Neural crest cell (in vitro differentiated cells): ENCODE results near the gene DDX20. TPM values are rescaled to one million over a fixed set of nuclear protein-coding genes. Genes with fewer than 3 reads are reported as not detected.
A peak's percentile ranks its signal among the peaks of the same experiment; 100 is the strongest.

Source experiments
- DNase-seq: peaks from one replicate; pipeline ENCODE4 v3.0.0; 2021; ENCODE audit warnings: low read depth, mixed read lengths, low spot score
- H3K27ac Mint-ChIP-seq: one replicate; pipeline ENCODE4 v1.8.0; 2021; ENCODE audit warnings: mild to moderate bottlenecking, mixed read lengths; ENCODE audit not compliant: unreplicated experiment
- H3K27me3 Mint-ChIP-seq: 2 replicates; pipeline ENCODE4 v1.8.0; 2021; ENCODE audit warnings: low read depth, mild to moderate bottlenecking, mixed read lengths
- H3K36me3 Mint-ChIP-seq: 2 replicates; pipeline ENCODE4 v1.8.0; 2021; ENCODE audit warnings: low read depth, mild to moderate bottlenecking, mixed read lengths
- H3K4me1 Mint-ChIP-seq: 2 replicates; pipeline ENCODE4 v1.8.0; 2021; ENCODE audit warnings: mixed read lengths
- H3K4me3 Mint-ChIP-seq: one replicate; pipeline ENCODE4 v1.8.0; 2021; ENCODE audit warnings: mild to moderate bottlenecking, mixed read lengths
- H3K9me3 Mint-ChIP-seq: 2 replicates; pipeline ENCODE4 v1.8.0; 2021; ENCODE audit warnings: mixed read lengths
- total RNA-seq: library from RNA; stranded (reverse); gene quantifications from 2 replicates; pipeline ENCODE4 v1.2.1, GENCODE V29; 2021
- TF ChIP-seq, protein P1 (sequence below): fragments of 200-600 bp; sonication (generic); conservative IDR thresholded peaks from 2 replicates; pipeline ENCODE4 v1.5.0; 2021; ENCODE audit warnings: antibody characterized with exemption, mild to moderate bottlenecking

The DDX20 gene
- total RNA-seq, 1 donor from 2014 or later: 26.7 TPM

DNA sequence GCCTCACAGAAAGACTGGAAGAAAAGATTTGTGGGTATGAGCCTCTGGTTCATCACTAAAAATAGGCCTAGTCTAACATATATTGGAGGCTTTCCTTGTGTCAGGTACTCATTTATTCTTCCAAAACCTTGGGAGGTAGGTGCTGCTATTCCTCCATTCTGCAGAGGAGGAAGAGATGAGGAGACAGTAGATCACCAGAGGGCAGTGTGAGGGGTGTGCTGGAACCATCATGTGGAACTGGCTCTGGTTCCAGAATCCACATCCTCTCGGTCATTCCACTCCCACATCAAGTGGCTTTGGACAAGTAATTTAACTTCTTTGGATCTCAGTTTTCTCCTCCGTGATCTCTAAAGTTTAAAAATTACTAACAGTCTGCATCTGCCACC, 9.1 kb upstream of the DDX20 start:
- Mint-ChIP-seq H3K4me3 (no peak overlapping the region), H3K27ac (no peak overlapping the region), H3K9me3 (no peaks in the 10 kb centered on the region), H3K36me3 (no peaks in the 10 kb centered on the region), H3K27me3 (peaks cover 9% of the 10 kb centered on the region), H3K4me1 (peaks cover 28% of the 10 kb centered on the region)
- DNase-seq: no peak
- TF ChIP-seq, protein P1, sequence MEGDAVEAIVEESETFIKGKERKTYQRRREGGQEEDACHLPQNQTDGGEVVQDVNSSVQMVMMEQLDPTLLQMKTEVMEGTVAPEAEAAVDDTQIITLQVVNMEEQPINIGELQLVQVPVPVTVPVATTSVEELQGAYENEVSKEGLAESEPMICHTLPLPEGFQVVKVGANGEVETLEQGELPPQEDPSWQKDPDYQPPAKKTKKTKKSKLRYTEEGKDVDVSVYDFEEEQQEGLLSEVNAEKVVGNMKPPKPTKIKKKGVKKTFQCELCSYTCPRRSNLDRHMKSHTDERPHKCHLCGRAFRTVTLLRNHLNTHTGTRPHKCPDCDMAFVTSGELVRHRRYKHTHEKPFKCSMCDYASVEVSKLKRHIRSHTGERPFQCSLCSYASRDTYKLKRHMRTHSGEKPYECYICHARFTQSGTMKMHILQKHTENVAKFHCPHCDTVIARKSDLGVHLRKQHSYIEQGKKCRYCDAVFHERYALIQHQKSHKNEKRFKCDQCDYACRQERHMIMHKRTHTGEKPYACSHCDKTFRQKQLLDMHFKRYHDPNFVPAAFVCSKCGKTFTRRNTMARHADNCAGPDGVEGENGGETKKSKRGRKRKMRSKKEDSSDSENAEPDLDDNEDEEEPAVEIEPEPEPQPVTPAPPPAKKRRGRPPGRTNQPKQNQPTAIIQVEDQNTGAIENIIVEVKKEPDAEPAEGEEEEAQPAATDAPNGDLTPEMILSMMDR: no peak

- H3K4me1 Mint-ChIP-seq: peaks cover 28% of the 10 kb centered on the region
- TF ChIP-seq, protein P1: peak; percentile 73
Measured at GRCh38 chr1:111747282-111747734, 8.4 kb upstream of the DDX20 start.

DNA sequence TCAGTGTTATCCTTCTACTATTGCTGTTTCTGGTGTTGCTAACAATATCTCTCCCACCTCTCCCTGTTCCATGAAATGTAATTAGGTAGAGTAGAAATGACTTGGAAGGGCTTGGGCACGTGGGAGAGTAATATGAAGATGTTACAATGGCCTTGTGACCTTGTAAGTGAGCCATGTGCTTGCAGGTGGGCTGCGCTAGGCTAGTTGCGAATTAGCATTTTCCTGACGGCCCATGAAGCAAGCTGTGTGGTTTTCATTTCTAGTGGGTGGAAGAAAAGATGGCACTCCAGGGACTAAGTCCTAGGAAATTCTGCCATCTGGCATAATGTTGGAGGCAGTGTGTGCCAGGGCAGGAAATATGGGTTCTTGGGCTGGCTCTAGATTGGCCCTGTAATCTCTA, 7.8 kb upstream of the DDX20 start:
- Mint-ChIP-seq H3K27me3 (no peaks in the 10 kb centered on the region), H3K9me3 (no peaks in the 10 kb centered on the region), H3K4me1 (peaks cover 28% of the 10 kb centered on the region), H3K4me3 (no peak overlapping the region), H3K27ac (no peak overlapping the region), H3K36me3 (no peaks in the 10 kb centered on the region)
- no peak for DNase-seq
- TF ChIP-seq, protein P1: no peak

More at GRCh38 chr1:111747282-111747734, 8.4 kb upstream of the DDX20 start:
- no peak overlapping the region for H3K4me3 Mint-ChIP-seq
- H3K36me3 Mint-ChIP-seq: no peaks in the 10 kb centered on the region
- peak; percentile 46 for DNase-seq
- H3K27ac Mint-ChIP-seq: no peak overlapping the region
- no peaks in the 10 kb centered on the region for H3K9me3 Mint-ChIP-seq
- H3K27me3 Mint-ChIP-seq: peaks cover 3% of the 10 kb centered on the region

DNA sequence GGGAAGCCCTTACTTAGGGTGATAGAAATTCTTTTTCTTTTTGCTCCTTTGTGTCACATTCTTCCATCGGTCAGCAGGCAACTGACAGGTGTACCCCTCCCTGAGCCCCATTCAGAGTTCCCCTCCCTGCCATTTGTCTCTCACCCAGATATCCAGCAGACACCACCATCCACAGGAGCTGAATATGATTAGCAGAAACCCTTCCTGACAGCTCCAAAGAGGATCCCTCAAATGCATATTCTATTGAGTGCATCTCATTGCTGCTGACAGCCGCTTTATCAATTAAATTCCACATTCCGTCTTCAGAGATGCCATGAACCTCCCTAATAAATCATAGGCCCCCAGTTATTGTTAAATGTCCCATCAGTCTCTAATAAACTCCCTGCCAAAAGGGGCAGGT, 6.1 kb upstream of the DDX20 start:
- DNase-seq: no peak
- no peaks in the 10 kb centered on the region for H3K36me3 Mint-ChIP-seq

DNA sequence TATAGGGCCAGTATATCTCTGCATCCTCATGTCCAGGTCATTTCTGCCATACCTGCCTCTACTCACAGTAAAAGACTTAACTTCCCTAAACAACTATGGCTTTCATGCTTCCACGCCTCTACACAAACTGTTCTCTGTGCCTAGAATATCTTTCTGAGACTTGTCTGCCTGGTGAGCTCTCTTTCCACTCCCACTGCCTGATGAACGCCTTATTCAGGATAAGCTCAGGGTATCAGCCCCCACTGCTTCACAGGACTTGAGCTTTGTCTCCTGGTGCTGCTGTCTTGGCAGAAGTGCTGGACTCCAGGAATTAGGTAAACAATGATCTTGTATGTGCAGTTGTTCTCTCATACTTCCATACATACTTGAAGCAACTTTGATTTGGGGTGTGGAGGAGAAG, 4.8 kb upstream of the DDX20 start:
- TF ChIP-seq, protein P1: no peak
- no peak for DNase-seq
- Mint-ChIP-seq H3K9me3 (no peaks in the 10 kb centered on the region), H3K4me3 (no peak overlapping the region), H3K4me1 (peaks cover 40% of the 10 kb centered on the region), H3K27ac (no peak overlapping the region), H3K36me3 (no peaks in the 10 kb centered on the region), H3K27me3 (no peaks in the 10 kb centered on the region)

More for the DNA sequence above, 6.1 kb upstream of the DDX20 start:
- Mint-ChIP-seq H3K27me3 (no peaks in the 10 kb centered on the region), H3K27ac (no peak overlapping the region), H3K9me3 (no peaks in the 10 kb centered on the region), H3K4me1 (peaks cover 35% of the 10 kb centered on the region), H3K4me3 (no peak overlapping the region)
- TF ChIP-seq, protein P1: no peak
